ENCODE data around the gene HOXA3.
A peak's percentile ranks its signal among the peaks of the same experiment; 100 is the strongest.

The HOXA3 gene

GRCh38 chr7:27171637-27172314 lies 19.4 kb upstream of the HOXA3 start:
- DNase-seq = no peak
- H2AFZ ChIP-seq (ENCODE audit: low read length) = no peak overlapping the region
- H3K4me1 ChIP-seq (ENCODE audit: low read length) = peaks cover 9% of the 10 kb centered on the region
- no peaks in the 10 kb centered on the region for H3K36me3 ChIP-seq (replicated peaks; ENCODE audit: insufficient read depth, low read length)
- H3K9me3 ChIP-seq (replicated peaks; ENCODE audit: insufficient read depth, low read length) = no peaks in the 10 kb centered on the region
- no peaks in the 10 kb centered on the region for H3K79me2 ChIP-seq (ENCODE audit: low read length)
- H3K27me3 ChIP-seq (replicated peaks; ENCODE audit: insufficient read depth, low read length) = peaks cover 91% of the 10 kb centered on the region
- no peak overlapping the region for H3K27ac ChIP-seq (ENCODE audit: low read length)
- TF ChIP-seq EZH2 (optimal IDR thresholded peaks at IDR 0.05; ENCODE audit: low read depth, low read length) = no peak
- no peaks in the 10 kb centered on the region for H4K20me1 ChIP-seq (ENCODE audit: insufficient read depth, low read length)
- no peak overlapping the region for H3K9ac ChIP-seq (ENCODE audit: low read length)
- H3F3A ChIP-seq (ENCODE audit: insufficient read depth, low read length) = peaks cover 12% of the 10 kb centered on the region
- no peaks in the 10 kb centered on the region for H3K9me2 ChIP-seq (replicated peaks; ENCODE audit: insufficient read depth, low read length)
- H3K4me2 ChIP-seq (ENCODE audit: low read depth, low read length) = peak overlapping the region; percentile 99
- H3K4me3 ChIP-seq (ENCODE audit: low read length) = peak overlapping the region; percentile 59

GRCh38 chr7:27171325-27171636 lies 18.9 kb upstream of the HOXA3 start:
- no peaks in the 10 kb centered on the region for H3K9me2 ChIP-seq (replicated peaks; ENCODE audit: insufficient read depth, low read length)
- peak overlapping the region; percentile 99; the same call in 1 of the 2 replicates for H3K4me2 ChIP-seq (ENCODE audit: low read depth, low read length)
- H3K79me2 ChIP-seq (ENCODE audit: low read length) = no peaks in the 10 kb centered on the region
- no peaks in the 10 kb centered on the region for H3K36me3 ChIP-seq (replicated peaks; ENCODE audit: insufficient read depth, low read length)
- peaks cover 92% of the 10 kb centered on the region for H3K27me3 ChIP-seq (replicated peaks; ENCODE audit: insufficient read depth, low read length)
- no peak overlapping the region for H3K4me3 ChIP-seq (ENCODE audit: low read length)
- H3K27ac ChIP-seq (ENCODE audit: low read length) = no peak overlapping the region
- DNase-seq = no peak
- no peak overlapping the region for H3K9ac ChIP-seq (ENCODE audit: low read length)
- H2AFZ ChIP-seq (ENCODE audit: low read length) = no peak overlapping the region
- no peaks in the 10 kb centered on the region for H3K9me3 ChIP-seq (replicated peaks; ENCODE audit: insufficient read depth, low read length)
- H3K4me1 ChIP-seq (ENCODE audit: low read length) = peaks cover 9% of the 10 kb centered on the region
- H4K20me1 ChIP-seq (ENCODE audit: insufficient read depth, low read length) = no peaks in the 10 kb centered on the region
- TF ChIP-seq EZH2phosphoT487 (IDR thresholded peaks at IDR 0.05; ENCODE audit: low read length) (no peak), EZH2 (optimal IDR thresholded peaks at IDR 0.05; ENCODE audit: low read depth, low read length) (no peak), CTCF (IDR thresholded peaks at IDR 0.05; ENCODE audit: low read length) (no peak)
- H3F3A ChIP-seq (ENCODE audit: insufficient read depth, low read length) = peaks cover 12% of the 10 kb centered on the region

- Histone ChIP-seq H4K20me1 (ENCODE audit: insufficient read depth, low read length) (no peaks in the 10 kb centered on the region), H2AFZ (ENCODE audit: low read length) (no peak overlapping the region), H3K27me3 (replicated peaks; ENCODE audit: insufficient read depth, low read length) (peaks cover 97% of the 10 kb centered on the region), H3K27ac (ENCODE audit: low read length) (no peak overlapping the region), H3K4me2 (ENCODE audit: low read depth, low read length) (no peak overlapping the region), H3K79me2 (ENCODE audit: low read length) (no peaks in the 10 kb centered on the region), H3K36me3 (replicated peaks; ENCODE audit: insufficient read depth, low read length) (no peaks in the 10 kb centered on the region), H3K9me2 (replicated peaks; ENCODE audit: insufficient read depth, low read length) (no peaks in the 10 kb centered on the region), H3K9ac (ENCODE audit: low read length) (no peak overlapping the region), H3K9me3 (replicated peaks; ENCODE audit: insufficient read depth, low read length) (no peaks in the 10 kb centered on the region), H3K4me1 (ENCODE audit: low read length) (peaks cover 9% of the 10 kb centered on the region), H3K4me3 (ENCODE audit: low read length) (no peak overlapping the region), H3F3A (ENCODE audit: insufficient read depth, low read length) (peaks cover 12% of the 10 kb centered on the region)
- DNase-seq = no peak
- TF ChIP-seq EZH2phosphoT487 (IDR thresholded peaks at IDR 0.05; ENCODE audit: low read length) (no peak), EZH2 (optimal IDR thresholded peaks at IDR 0.05; ENCODE audit: low read depth, low read length) (no peak), CTCF (IDR thresholded peaks at IDR 0.05; ENCODE audit: low read length) (no peak)
Observed at GRCh38 chr7:27170426-27171324, 18.3 kb upstream of the HOXA3 start.

All from MM.1S (cell line).